GM18873 (cell line): Measurements from ENCODE around the gene CETN3.
"Not testable (repeated sequence)": the region's sequence is repeated elsewhere in the genome, so short reads cannot be mapped to it uniquely, and the experiment has no call there.

Source experiments
- ATAC-seq: cut with Tn5 transposase; IDR thresholded peaks from one replicate; pipeline ENCODE4 v1.9.1; 2021; ENCODE audit warnings: mild to moderate bottlenecking, moderate library complexity, moderate number of reproducible peaks; ENCODE audit not compliant: unreplicated experiment, low FRiP score

The CETN3 gene

GRCh38 chr5:90384389-90384788 is 25.2 kb downstream of the CETN3 start:
- ATAC-seq, result no peak

DNA sequence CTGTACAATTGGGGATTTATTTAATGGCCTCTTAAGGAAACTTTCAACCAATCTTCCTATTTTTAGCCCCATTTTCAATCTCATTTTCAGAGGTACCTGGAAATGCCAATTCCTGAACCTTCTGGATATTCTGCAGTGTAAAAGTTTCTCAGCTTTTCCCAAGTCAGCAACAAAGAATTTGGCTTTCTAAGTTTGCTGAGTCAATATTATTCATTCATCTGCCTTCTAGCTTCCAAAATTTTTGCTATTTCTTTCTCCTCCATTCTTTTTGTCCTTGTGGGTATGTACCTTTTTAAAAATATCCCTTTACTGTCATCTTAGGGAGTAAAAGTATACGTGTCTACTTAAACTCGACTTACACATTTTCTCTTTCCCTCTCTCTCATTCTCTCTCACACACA is 25.7 kb downstream of the CETN3 start:
- no peak for ATAC-seq

GRCh38 chr5:90381213-90381929 is 28.2 kb downstream of the CETN3 start:
- no peak for ATAC-seq

- ATAC-seq, result no peak
These were observed 29.9 kb downstream of the CETN3 start for GRCh38 chr5:90379652-90380051.

- ATAC-seq, result no peak
These were observed 30.8 kb downstream of the CETN3 start for GRCh38 chr5:90378752-90379151.

- ATAC-seq, result not testable (repeated sequence)
These were observed 38.3 kb downstream of the CETN3 start for GRCh38 chr5:90371269-90371668.

DNA sequence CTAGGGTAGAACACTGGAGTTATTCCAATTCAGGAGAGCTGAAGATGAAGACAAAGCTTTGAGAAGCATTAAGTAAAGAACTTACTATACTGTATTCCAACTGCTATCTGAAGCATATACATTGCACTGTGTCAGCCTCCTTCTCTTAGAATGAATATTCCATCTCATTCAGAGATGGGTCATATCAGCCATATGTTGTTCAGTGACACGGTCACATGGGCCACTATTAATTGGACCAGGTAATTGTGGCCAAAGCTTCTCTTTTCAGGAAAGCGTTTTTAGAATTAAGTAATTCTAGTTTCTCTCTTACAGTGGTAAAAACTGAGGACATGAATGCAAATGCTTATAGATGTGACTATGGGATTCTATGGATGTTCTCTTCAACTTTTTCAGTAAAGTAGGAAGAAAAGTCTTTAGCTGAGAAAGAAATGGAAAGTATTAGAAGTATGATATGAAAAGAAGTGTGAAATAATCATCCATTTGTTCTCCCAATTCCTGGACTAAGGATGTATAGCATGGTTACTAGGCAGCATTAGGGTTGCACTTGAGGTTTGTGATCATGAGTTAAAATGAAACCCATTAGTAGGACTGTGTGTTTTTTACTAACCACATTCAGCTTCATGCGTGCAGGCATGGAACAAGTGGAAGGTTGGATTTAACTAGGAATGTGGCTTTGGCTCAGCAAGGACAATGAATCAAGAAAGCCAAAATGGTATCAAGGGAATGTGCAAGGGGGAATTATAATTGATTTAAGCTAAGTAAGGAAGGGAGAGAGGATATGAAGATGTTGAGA is 40.9 kb downstream of the CETN3 start:
- peak; percentile 88 for ATAC-seq

DNA sequence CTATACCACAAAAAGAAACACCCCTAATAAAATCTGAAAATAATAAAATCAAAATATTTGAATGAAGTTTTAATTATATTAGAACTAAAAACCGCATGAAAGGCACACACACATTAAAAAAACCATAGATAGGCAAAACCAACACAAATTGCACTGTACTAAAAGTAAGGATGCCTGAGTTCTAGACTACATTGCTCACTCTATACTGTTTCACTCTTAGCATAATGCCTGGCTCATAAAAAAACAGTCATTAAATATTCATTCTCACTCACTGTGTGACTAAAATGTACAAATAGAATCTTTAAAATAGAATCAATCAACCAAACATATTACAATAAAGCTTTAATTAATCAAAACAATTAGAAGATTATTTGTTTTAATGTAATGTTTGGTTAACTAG is 41.7 kb downstream of the CETN3 start:
- ATAC-seq, result no peak

GRCh38 chr5:90366948-90367347 is 42.6 kb downstream of the CETN3 start:
- no peak for ATAC-seq

DNA sequence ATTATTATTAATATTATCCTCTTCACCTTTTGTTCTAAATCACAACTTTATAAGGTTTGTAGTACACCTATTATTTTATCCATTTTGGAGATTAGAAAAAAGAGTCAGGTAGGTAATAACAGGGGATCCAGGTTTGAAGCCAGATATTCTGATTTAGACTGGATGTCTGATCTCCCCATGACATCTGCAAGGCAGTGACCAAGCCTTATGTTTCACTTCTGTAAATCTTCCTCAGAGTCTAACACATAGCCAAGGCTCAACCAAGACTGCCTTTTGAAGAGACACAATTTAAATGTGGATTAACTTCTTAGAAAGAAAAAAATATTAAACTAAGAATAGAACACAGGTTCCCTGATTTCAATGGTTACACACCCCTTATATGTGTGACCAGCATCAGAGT is 44.2 kb downstream of the CETN3 start:
- no peak for ATAC-seq

- ATAC-seq, result no peak
These were observed 50.3 kb downstream of the CETN3 start for GRCh38 chr5:90359073-90359920.

GRCh38 chr5:90356622-90357021 is 52.9 kb downstream of the CETN3 start:
- no peak for ATAC-seq

GRCh38 chr5:90356176-90356575 is 53.4 kb downstream of the CETN3 start:
- ATAC-seq, result no peak

DNA sequence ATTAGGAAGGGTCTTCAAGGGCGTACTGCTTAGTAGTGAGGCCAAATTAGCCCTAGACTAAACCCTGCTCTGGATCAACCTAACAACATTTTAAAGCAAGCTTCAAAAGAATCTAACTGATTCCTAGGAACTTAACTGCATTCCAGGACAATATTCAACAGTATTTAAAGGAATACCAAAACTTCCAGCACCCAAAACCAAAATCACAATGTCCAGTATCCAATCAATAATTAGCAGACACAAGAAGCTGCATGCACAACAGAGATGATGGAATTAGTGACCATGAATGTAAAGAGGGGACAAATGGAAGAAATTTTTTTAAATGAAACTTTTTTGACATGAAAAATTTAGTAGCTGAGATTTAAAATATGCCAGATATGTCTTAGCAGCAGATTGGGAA is 53.9 kb downstream of the CETN3 start:
- ATAC-seq, result no peak

DNA sequence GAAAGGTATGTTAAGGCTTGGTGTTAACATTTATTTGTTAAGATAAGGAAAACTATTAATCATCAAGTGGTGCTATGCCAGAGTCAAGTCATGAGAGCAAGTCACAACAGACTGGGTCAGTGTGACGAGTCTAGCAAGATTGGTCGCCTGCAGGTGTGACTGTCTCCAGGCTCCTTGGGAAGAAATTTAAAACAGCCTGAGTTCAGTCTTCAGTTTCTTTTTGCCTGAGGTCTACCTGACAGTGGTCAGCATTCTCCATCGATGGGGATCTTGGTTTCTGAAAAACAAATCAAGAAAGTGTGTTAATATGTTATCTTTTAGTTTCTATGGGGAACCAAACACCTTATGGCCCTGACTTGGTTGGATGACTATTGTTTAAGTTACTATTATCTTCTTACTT is 56.3 kb downstream of the CETN3 start:
- peak; percentile 88 for ATAC-seq

DNA sequence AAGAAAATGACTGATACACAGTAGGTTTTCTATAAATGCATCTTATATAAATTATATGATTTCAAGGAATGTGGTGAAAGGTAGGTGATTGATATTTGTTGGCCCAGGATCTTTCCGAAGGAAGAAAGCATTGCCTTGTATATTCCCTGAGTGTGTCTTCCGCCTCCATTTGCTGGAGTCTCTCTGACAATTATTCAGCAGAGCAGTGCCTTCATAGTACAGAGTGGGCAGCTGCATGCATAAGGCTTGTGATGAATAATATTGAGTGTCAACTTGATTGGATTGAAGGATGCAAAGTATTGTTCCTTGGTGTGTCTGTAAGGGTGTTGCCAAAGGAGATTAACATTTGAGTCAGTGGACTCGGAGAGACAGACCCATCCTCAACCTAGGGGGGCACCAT is 58.5 kb downstream of the CETN3 start:
- ATAC-seq, result no peak

GRCh38 chr5:90347462-90347861 is 62.1 kb downstream of the CETN3 start:
- ATAC-seq, result no peak

- no peak for ATAC-seq
These were observed 63.9 kb downstream of the CETN3 start for GRCh38 chr5:90345684-90346083.

DNA sequence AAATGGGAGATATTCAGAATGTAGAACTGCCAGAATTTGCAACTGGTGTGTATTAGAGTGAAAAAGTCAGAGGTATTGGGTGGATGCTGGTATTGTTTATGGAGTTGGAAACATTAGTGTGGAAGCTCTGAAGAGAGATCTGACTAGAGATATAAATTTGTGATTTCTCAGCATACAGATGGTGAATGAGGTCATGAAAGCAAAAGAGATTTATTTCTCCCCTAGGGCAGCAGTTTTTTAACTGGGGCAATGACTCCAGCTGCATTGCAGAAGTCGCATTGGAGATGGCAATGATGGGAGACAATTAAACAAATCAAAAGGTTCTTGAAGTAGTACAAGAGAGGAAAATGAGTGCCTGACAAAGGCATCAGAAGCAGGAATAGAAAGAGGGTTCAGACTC is 64.9 kb downstream of the CETN3 start:
- no peak for ATAC-seq

- ATAC-seq, result not testable (repeated sequence)
These were observed 65.8 kb downstream of the CETN3 start for GRCh38 chr5:90343731-90344130.

DNA sequence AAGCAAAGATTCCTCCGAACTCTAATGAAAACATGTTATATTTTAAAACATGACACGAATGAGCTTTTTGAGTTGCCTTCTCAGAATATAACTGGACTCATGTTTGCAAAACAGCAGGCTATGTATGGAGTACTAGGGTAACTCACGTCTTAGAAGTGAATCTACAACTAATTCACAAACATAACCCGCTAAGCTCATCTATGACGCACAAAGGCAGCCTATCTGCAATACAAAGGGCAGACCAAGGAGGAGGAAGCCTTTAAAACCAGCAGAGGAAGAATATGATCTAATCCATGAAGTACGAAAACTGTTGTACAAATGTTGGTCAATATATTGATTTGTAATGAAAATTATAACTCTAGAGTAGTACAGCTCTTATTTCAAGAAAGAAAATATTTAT is 67.0 kb downstream of the CETN3 start:
- ATAC-seq, result no peak
